Measurements from ENCODE around the gene HSD17B11. TPM values are rescaled to one million over a fixed set of nuclear protein-coding genes. Genes with fewer than 3 reads are reported as not detected.
"Not testable (repeated sequence)": the region's sequence is repeated elsewhere in the genome, so short reads cannot be mapped to it uniquely, and the experiment has no call there.

Gene HSD17B11
- total RNA-seq, 1 donor from 2014 or later, result 95.6 TPM

GRCh38 chr4:87345139-87345538 lies 45.8 kb downstream of the HSD17B11 start:
- Histone ChIP-seq H3K4me3 (no peak overlapping the region), H3K27ac (no peak overlapping the region), H3K9me3 (peaks cover 8% of the 10 kb centered on the region), H3K36me3 (peaks cover 27% of the 10 kb centered on the region), H3K27me3 (no peaks in the 10 kb centered on the region), H3K4me1 (peaks cover 5% of the 10 kb centered on the region)
- ATAC-seq (no peak), DNase-seq (no peak)
- intact Hi-C loops (cut with DNase I), result no loop called here
- no peak for TF ChIP-seq CTCF (IDR thresholded peaks at IDR 0.05)

DNA sequence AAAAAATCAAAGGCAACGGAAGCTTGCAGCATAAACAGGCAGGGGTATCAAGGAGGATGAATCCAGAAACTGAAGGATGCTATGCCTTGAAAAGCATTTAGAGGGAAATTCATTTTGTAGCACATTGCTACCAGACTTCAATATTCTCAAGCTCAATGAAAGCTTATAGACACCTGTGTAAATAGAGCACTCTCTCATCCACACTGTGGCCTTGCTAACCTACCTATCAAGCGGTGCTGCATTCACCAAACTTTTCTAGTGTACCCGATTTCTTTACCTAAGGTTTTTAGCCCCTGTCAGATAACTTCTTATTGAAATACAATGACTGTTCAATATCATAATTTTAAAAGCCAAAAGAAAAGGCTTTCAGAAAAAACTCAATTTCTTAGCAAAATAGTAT lies 48.1 kb downstream of the HSD17B11 start:
- Histone ChIP-seq H3K4me1 (peaks cover 5% of the 10 kb centered on the region), H3K36me3 (peaks cover 48% of the 10 kb centered on the region), H3K27me3 (no peaks in the 10 kb centered on the region), H3K4me3 (no peak overlapping the region), H3K27ac (no peak overlapping the region), H3K9me3 (peaks cover 8% of the 10 kb centered on the region)
- intact Hi-C loops (cut with DNase I), result no loop called here
- no peak for ATAC-seq
- no peak for DNase-seq
- TF ChIP-seq CTCF (IDR thresholded peaks at IDR 0.05), result no peak

DNA sequence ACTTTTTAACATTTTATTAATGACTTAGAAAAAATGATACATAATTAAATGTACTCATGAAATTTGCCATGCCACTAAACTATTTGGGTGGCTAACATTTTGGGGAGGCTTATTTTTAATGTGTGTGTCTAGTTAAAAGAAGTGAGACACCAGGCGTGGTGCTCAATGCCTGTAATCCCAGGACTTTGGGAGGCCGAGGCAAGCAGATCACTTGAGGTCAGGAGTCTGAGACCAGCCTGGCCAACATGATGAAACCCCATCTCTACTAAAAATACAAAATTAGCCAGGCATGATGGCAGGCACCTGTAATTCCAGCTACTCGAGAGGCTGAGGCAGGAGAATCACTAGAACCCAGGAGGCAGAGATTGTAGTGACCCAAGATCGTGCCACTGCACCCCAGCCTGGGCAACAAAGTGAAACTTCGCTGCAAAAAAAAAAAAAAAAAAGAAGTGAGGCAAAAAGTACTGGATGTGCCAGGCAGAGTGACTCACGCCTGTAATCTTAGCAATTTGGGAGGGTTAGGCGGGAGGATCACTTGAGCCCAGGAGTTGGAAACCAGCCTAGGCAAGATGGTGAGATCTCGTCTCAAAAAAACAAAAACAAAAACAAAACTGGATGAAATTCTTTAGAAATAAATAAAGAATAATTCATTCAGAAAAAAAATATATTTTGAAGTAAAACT lies 48.9 kb downstream of the HSD17B11 start:
- H3K9me3 ChIP-seq; H3K27me3 ChIP-seq; H3K4me3 ChIP-seq; H3K4me1 ChIP-seq; DNase-seq; intact Hi-C loops (cut with DNase I): not testable (repeated sequence)
- H3K36me3 ChIP-seq, result peaks cover 56% of the 10 kb centered on the region
- peak; percentile 61 for ATAC-seq
- H3K27ac ChIP-seq, result peak overlapping the region; percentile 15

GRCh38 chr4:87339440-87339839 lies 51.5 kb downstream of the HSD17B11 start:
- DNase-seq (no peak), ATAC-seq (no peak)
- Histone ChIP-seq H3K4me1 (peaks cover 5% of the 10 kb centered on the region), H3K4me3 (no peak overlapping the region), H3K27me3 (no peaks in the 10 kb centered on the region), H3K36me3 (peaks cover 70% of the 10 kb centered on the region), H3K9me3 (no peaks in the 10 kb centered on the region), H3K27ac (no peak overlapping the region)
- no peak for TF ChIP-seq CTCF (IDR thresholded peaks at IDR 0.05)
- intact Hi-C loops (cut with DNase I), result no loop called here

DNA sequence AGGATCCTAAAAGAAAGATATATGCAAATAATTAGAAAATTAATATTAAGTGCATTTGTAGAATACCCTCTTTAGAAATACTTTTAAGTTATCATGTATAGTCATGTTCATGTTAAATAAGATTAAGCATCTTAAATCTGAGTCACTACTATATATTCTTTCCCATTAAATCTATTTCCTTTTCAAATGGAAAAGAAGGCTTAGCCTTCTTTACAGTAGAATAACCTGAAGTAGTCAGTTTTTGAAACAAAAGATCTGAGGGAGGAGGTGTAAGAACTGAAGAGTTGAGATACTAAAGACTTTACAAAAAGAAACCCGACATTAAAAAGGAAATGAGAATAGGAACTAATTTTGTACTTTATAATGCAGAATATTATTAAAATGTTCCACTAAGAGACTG lies 53.6 kb downstream of the HSD17B11 start:
- H3K4me3 ChIP-seq, result no peak overlapping the region
- ATAC-seq (no peak), DNase-seq (no peak)
- no peaks in the 10 kb centered on the region for H3K27me3 ChIP-seq
- no peaks in the 10 kb centered on the region for H3K4me1 ChIP-seq
- TF ChIP-seq CTCF (IDR thresholded peaks at IDR 0.05), result no peak
- peaks cover 13% of the 10 kb centered on the region for H3K9me3 ChIP-seq
- H3K36me3 ChIP-seq, result peaks cover 67% of the 10 kb centered on the region
- intact Hi-C loops (cut with DNase I), result no loop called here
- H3K27ac ChIP-seq, result no peak overlapping the region

GRCh38 chr4:87333267-87333666 lies 57.7 kb downstream of the HSD17B11 start:
- Histone ChIP-seq H3K9me3 (peaks cover 18% of the 10 kb centered on the region), H3K36me3 (peaks cover 34% of the 10 kb centered on the region), H3K4me1 (no peaks in the 10 kb centered on the region), H3K27me3 (no peaks in the 10 kb centered on the region), H3K27ac (no peak overlapping the region), H3K4me3 (no peak overlapping the region)
- DNase-seq, result no peak
- no peak for ATAC-seq
- intact Hi-C loops (cut with DNase I), result no loop called here
- no peak for TF ChIP-seq CTCF (IDR thresholded peaks at IDR 0.05)

Data from upper lobe of right lung (tissue), 1 donor.